HG03460 (cell line): ENCODE results near the gene MGAT4B.

Experiments used
- ATAC-seq: cut with Tn5 transposase; IDR thresholded peaks from one replicate; pipeline ENCODE4 v1.9.1; 2021; ENCODE audit not compliant: unreplicated experiment

MGAT4B gene

DNA sequence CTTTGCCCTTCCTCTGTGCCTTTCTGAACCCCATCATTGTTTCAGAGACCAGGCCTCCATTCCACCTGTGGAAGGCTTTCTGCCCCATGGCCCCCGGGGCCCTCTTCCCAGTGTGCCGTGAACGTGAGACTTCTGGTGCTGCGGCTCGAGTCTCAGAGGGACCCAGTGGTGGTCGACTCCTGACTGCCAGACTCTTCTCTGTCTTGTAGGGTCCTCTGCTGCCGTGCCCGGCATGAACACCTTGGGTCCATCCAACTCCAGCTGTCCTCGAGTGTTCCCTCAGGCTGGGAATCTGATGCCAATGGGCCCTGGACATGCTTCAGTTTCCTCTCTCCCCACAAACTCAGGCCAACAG is 33.0 kb downstream of the MGAT4B start:
- ATAC-seq: no peak

GRCh38 chr5:179772351-179772750 is 34.3 kb downstream of the MGAT4B start:
- ATAC-seq: no peak

GRCh38 chr5:179771311-179771895 is 35.3 kb downstream of the MGAT4B start:
- no peak for ATAC-seq

DNA sequence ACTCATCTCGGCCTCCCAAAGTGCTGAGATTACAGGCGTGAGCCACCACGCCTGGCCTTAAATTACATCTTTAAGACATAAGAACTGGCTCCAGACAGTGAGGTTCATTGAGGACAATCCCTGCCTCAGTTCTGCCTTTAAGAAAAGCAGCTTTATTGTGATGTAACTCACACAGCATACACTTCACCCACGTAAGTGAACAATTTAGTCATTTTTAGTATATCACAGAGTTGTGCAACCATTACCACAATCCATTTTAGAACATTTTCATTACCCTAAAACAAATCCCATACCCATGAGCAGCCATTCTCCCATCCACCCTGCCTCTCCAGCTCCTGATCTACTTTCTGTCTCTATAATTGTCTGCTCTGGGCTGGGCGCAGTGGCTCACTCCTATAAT is 36.9 kb downstream of the MGAT4B start:
- ATAC-seq: no peak

GRCh38 chr5:179769271-179769670 is 37.4 kb downstream of the MGAT4B start:
- ATAC-seq: no peak

DNA sequence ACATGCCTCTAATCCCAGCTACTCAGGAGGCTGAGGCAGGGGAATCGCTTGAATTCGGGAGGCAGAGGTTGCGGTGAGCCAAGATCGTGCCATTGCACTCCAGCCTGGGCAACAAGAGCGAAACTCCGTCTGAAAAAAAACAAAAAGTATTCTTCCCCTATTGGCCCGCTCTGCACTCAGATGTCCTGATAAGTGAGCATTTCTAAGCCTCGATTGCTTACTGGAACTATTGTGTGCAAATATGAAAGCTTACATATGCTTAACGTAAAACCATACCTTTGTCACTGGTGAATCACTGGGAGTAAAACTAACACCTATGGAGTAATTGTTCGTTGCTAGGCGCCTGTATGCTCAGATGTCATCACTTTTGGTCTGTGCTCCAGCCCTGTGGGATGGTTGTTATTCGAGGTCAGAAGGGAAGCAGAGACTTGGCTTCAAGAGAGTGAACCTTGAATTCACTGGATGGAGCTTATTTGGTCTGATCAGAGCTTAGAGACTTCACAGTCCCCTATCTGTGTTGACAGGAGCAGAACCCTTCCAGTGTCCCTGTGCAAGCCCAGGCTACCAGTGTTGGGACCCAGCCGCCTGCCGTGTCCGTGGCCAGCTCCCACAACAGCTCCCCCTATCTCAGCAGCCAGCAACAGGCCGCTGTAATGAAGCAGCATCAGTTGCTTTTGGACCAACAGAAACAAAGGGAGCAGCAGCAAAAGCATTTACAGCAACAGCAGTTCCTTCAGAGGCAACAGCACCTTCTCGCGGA is 38.2 kb downstream of the MGAT4B start:
- ATAC-seq: no peak

GRCh38 chr5:179767496-179768100 is 39.1 kb downstream of the MGAT4B start:
- no peak for ATAC-seq

GRCh38 chr5:179766726-179767455 is 39.8 kb downstream of the MGAT4B start:
- no peak for ATAC-seq

- ATAC-seq: no peak
Measured at GRCh38 chr5:179766021-179766725, 40.5 kb downstream of the MGAT4B start.

DNA sequence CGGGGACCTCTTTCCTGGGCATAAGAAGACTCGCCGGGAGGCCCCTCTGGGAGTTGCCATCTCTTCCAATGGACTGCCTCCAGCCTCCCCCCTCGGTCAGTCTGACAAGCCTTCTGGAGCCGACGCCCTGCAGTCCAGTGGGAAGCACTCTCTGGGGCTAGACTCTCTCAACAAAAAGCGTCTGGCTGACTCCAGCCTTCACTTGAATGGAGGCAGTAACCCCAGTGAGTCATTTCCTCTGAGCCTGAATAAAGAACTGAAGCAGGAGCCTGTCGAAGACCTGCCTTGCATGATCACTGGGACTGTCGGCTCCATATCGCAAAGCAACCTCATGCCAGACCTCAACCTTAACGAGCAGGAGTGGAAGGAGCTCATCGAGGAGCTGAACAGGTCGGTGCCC is 41.3 kb downstream of the MGAT4B start:
- ATAC-seq: no peak

GRCh38 chr5:179764056-179764455 is 42.6 kb downstream of the MGAT4B start:
- no peak for ATAC-seq

- ATAC-seq: peak; percentile 50
Measured at GRCh38 chr5:179763215-179763945, 43.3 kb downstream of the MGAT4B start.

- no peak for ATAC-seq
Measured at GRCh38 chr5:179762781-179763176, 43.9 kb downstream of the MGAT4B start.

DNA sequence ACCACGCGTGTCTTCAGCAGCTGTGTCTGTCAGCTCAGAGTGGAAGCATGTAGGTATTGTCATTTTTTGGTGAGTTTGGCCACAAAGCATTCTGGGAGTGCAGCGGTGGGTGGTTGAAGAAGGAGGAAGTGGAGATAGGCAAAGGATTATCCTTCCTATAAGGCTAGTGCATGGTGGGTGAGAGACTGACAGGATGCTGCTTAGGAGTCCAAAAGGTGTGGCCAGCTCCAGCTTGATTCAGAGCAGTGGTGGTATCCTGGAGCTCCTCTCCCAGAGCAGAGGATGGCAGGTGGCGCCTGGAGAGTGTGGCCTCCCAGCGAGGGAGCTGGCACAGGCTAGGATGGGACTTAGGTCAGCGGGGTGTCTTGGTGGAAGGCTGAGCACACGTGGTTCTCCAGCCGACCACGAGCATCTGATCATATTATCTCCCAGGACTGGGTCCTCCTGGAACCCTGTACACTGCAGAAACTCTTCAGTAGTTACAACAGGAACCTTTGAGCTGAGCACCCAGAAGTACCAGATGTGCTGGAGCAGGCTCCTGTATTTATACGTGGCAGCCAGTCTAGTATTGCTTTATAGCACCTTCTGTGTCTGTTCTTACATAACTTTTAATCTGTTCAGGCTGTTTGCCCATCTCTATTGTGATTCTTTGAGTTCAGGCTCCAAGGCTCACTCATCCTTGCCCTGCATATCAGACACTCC is 44.4 kb downstream of the MGAT4B start:
- no peak for ATAC-seq

- ATAC-seq: no peak
Measured at GRCh38 chr5:179759581-179760551, 46.8 kb downstream of the MGAT4B start.

GRCh38 chr5:179758955-179759354 is 47.7 kb downstream of the MGAT4B start:
- ATAC-seq: no peak

DNA sequence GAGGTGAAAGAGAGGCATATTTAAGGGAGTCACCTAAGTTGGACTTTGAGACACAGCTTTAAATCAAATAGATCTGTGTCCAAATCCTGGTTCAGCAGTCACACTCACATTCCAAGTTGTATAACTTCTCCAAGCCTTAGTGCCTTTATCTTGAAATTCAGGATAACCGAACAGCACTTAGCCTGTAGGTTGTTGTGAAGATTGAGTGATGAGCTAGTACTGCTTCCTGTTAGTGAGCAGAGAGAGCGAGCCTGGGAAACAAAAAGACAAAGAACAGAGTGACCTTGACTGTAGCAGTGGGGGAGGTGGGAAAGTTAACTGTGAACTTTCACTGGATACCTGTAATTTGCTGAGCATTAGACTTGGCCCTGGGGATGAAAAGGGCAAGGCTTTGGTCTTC is 51.6 kb downstream of the MGAT4B start:
- ATAC-seq: no peak

DNA sequence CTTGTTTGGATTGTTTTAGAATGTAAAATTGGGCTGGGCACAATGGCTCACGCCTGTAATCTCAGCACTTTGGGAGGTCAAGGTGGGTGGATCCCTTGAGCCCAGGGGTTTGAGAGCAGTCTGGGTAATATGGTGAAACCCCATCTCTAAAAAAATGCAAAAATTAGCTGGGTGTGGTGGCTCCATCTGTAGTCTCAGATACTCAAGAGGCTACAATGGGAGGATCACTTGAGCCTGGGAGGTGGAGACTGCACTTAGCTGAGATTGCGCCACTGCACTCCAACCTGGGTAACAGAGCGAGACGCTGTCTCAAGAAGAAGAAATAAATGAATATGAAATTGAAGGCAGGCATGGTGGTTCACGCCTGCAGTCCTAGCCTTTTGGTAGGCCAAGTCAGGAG is 52.7 kb downstream of the MGAT4B start:
- ATAC-seq: no peak
